GM08714 (cell line): ENCODE data around the gene MYD88.
"Not testable (repeated sequence)": the region's sequence is repeated elsewhere in the genome, so short reads cannot be mapped to it uniquely, and the experiment has no call there.

Source experiments
- H3K4me3 ChIP-seq: fragments of 200-500 bp; sonication (Bioruptor generic); 2 replicates; pipeline ENCODE4 v1.5.1; 2014; ENCODE audit warnings: mild to moderate bottlenecking, low read length, inconsistent platforms
- ZNF274 ChIP-seq: IDR thresholded peaks from 2 replicates; pipeline ENCODE4 v1.6.1; 2012; ENCODE audit warnings: mild to moderate bottlenecking, low read depth, low read length

Gene MYD88

GRCh38 chr3:38153221-38153620 lies 14.8 kb downstream of the MYD88 start:
- no peak for TF ChIP-seq ZNF274
- no peak overlapping the region for H3K4me3 ChIP-seq

- no peak overlapping the region for H3K4me3 ChIP-seq
- no peak for TF ChIP-seq ZNF274
Observed at GRCh38 chr3:38154033-38154494, 15.6 kb downstream of the MYD88 start.

GRCh38 chr3:38154625-38155255 lies 16.3 kb downstream of the MYD88 start:
- no peak for TF ChIP-seq ZNF274
- no peak overlapping the region for H3K4me3 ChIP-seq

GRCh38 chr3:38155825-38156224 lies 17.4 kb downstream of the MYD88 start:
- TF ChIP-seq ZNF274: no peak
- H3K4me3 ChIP-seq: no peak overlapping the region

- H3K4me3 ChIP-seq: no peak overlapping the region
- TF ChIP-seq ZNF274: no peak
Observed at GRCh38 chr3:38157117-38157516, 18.7 kb downstream of the MYD88 start.

DNA sequence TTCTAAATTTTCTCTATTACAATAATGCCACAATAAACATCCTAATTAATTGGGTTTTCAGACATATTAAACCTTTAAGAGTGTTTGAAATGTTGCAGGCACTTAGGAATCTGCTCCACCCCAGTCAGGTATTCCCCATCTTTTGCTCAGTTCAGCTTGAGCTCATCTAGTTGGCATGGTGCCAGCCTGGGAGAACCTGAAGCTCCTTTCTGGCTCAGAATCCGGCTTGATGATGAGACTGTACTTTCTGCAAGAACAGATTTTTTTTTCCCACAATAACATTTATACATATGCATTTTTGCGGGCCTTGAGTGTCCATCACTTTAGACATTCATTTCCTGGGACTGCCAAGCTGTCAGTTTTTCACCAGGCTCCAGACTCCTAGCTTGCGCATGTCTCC lies 19.1 kb downstream of the MYD88 start:
- TF ChIP-seq ZNF274: no peak
- H3K4me3 ChIP-seq: no peak overlapping the region

GRCh38 chr3:38158472-38158871 lies 20.0 kb downstream of the MYD88 start:
- no peak for TF ChIP-seq ZNF274
- H3K4me3 ChIP-seq: no peak overlapping the region

- H3K4me3 ChIP-seq: not testable (repeated sequence)
Observed at GRCh38 chr3:38160704-38161103, 22.2 kb downstream of the MYD88 start.

- no peak overlapping the region for H3K4me3 ChIP-seq
- TF ChIP-seq ZNF274: no peak
Observed at GRCh38 chr3:38163117-38163840, 24.8 kb downstream of the MYD88 start.

- H3K4me3 ChIP-seq: peak overlapping the region; percentile 65
- no peak for TF ChIP-seq ZNF274
Observed at GRCh38 chr3:38163841-38164642, 25.6 kb downstream of the MYD88 start.

GRCh38 chr3:38164643-38164951 lies 26.1 kb downstream of the MYD88 start:
- H3K4me3 ChIP-seq: peak overlapping the region; percentile 65
- TF ChIP-seq ZNF274: no peak

DNA sequence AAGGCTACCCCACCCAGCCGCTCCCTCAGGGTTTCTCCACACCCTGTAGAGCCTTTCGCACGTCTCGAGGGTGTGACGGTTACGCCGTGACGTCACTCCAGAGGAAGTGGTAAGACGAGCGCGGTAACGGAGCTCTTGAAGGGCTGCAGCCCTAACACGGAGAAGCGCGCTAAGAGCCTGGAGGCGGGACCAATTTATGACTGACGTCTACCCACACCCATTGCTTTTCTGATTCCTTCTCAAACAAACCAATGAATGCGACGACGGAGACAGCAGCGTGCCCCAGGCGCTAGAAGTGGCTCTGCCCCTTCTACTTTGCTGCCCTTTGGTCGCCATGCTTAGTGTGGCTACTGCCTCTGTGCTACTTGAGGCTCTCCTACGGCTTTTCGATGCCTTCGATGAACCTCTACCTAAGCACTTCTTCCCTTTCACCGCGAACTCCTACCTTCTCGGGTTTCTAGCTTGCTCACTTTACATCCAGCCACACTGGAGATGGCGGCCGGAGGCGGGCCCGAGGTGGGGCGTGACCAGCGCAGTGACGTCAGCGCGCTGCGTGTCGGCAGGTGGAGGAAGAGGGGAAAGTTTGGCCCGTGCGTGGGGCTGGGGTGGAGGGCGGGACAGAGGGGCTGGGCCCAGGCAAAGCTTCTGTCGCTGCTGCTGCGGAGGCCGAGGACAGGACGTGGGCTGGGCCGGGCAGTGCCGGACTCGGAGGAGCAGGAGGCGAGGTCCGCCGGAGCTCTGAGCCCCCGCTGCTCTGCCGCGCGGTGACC lies 26.7 kb downstream of the MYD88 start, which contains the start of gene OXSR1:
TSS of gene OXSR1 (plus strand) at position 586 of the 770 bp plus-strand sequence. CDS start 340 bp downstream, outside the sequence.
- peak within 1 kb of the TSS; percentile 81 for H3K4me3 ChIP-seq
- TF ChIP-seq ZNF274: no peak

DNA sequence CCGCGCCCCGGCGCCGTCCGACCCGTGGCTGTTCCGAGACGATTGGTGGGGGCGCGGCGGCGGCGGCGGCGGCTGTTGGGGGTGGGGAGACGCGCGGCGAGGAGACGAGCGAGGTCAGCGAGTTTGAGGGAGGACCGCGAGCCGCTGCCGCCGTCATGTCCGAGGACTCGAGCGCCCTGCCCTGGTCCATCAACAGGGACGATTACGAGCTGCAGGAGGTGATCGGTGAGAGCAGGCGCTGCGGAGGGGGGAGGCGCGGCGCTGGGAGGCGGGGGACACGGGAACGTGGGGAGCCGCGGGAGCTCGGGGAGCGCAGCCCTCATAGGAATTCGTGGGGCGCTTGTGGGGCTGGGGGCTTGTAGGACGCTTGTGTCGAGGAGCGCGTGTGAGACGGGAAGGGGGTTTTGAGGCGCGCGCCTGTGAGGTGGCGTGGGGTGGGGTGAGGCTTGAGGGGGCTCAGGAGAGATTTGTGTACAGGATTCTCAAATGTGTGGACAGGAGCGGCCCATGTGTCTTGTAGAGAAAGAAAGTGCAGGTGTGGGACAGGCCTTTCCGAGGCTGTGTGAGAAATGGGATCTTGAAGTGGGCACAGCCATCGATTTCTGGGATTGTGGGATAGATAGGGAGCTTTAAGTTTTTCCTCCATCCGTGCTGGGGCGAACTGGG lies 27.4 kb downstream of the MYD88 start:
- H3K4me3 ChIP-seq: peak overlapping the region; percentile 81
- no peak for TF ChIP-seq ZNF274

GRCh38 chr3:38167591-38167990 lies 29.1 kb downstream of the MYD88 start:
- no peak overlapping the region for H3K4me3 ChIP-seq
- no peak for TF ChIP-seq ZNF274
